ENCODE data around the gene ABCC9. TPM values are rescaled to one million over a fixed set of nuclear protein-coding genes. Genes with fewer than 3 reads are reported as not detected.
A peak's percentile ranks its signal among the peaks of the same experiment; 100 is the strongest.

ABCC9 gene
- total RNA-seq, 1 donor from 2014 or later: 2.6 TPM

DNA sequence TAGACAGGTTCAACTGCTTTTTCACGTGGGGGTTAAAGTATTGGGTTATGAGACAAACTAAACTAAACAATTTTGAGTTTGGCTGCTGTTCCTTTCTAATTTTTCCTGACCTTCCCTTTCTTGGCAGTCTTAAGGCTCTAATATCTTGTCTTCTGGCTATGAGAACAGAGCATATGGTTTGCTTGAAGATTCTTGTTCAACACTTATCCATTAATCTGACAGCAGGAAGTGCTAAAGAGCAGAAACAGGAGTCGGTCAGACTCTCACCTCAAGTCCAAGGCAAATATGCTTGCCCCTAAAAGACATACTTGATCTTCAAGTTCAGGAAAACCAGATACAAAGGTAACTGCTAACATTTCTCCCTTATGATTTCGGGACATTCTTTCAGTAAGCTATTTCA is 114.1 kb downstream of the ABCC9 start:
- Mint-ChIP-seq H3K9me3 (no peaks in the 10 kb centered on the region), H3K4me3 (no peak overlapping the region), H3K27ac (peak overlapping the region; percentile 15), H3K27me3 (peaks cover 23% of the 10 kb centered on the region), H3K36me3 (peaks cover 5% of the 10 kb centered on the region), H3K4me1 (ENCODE audit: unreplicated experiment) (no peaks in the 10 kb centered on the region)
- TF ChIP-seq, protein P1, sequence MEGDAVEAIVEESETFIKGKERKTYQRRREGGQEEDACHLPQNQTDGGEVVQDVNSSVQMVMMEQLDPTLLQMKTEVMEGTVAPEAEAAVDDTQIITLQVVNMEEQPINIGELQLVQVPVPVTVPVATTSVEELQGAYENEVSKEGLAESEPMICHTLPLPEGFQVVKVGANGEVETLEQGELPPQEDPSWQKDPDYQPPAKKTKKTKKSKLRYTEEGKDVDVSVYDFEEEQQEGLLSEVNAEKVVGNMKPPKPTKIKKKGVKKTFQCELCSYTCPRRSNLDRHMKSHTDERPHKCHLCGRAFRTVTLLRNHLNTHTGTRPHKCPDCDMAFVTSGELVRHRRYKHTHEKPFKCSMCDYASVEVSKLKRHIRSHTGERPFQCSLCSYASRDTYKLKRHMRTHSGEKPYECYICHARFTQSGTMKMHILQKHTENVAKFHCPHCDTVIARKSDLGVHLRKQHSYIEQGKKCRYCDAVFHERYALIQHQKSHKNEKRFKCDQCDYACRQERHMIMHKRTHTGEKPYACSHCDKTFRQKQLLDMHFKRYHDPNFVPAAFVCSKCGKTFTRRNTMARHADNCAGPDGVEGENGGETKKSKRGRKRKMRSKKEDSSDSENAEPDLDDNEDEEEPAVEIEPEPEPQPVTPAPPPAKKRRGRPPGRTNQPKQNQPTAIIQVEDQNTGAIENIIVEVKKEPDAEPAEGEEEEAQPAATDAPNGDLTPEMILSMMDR (conservative IDR thresholded peaks at IDR 0.05): no peak
- DNase-seq (ENCODE audit: extremely low spot score, unreplicated experiment): no peak

DNA sequence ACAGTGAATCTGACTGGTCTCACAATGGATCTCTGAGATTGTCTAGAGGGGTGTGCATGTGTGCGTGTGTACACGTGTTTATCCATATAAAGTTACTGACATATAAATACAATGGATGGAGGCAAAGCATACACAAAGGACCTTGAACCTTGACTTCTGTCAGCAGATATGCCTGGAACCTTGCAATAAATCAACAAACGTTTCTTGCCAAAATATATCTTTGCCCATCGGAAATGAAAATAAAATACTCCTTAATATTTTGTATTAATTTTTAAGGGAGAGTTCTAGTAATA is 114.7 kb downstream of the ABCC9 start:
- Mint-ChIP-seq H3K4me3 (no peak overlapping the region), H3K9me3 (no peaks in the 10 kb centered on the region), H3K36me3 (peaks cover 5% of the 10 kb centered on the region), H3K27me3 (peaks cover 19% of the 10 kb centered on the region), H3K27ac (no peak overlapping the region), H3K4me1 (ENCODE audit: unreplicated experiment) (no peaks in the 10 kb centered on the region)
- TF ChIP-seq, protein P1 (conservative IDR thresholded peaks at IDR 0.05): no peak
- DNase-seq (ENCODE audit: extremely low spot score, unreplicated experiment): no peak

DNA sequence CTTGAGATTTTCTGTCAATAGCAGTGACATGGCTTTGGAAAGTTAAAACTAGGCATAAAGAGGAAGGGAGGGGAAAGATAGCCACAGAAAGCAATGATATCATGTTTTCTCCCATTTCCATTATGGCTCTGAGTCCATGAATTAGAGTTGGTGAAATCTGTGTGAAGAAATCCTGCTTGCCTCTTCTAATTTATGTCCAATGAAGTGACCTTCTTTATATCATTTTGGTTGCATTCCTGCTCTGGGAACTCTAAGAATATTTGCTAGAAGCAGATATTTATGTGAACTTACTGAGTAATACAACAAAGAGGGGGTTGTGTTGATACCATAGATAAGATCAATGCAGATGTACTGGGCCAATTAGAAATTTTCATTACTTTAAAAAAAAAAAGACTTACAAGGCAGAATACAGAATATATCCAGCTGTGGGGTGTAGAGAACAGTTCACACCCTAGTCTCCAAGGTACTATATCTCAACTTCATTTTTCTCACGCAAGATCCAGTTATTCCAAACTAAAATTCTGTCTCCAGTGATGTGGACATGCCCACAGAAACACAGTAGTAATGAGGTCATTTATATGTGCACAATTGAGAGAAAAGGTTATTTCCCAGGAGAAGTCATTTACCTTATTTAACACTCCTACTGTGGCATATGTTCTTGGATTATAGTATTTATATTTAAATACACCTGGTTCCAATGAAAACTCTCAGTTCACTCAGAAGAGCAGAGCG is 115.2 kb downstream of the ABCC9 start:
- TF ChIP-seq, protein P1 (conservative IDR thresholded peaks at IDR 0.05): no peak
- H3K27me3 Mint-ChIP-seq: peaks cover 14% of the 10 kb centered on the region
- H3K36me3 Mint-ChIP-seq: peaks cover 5% of the 10 kb centered on the region
- no peak for DNase-seq (ENCODE audit: extremely low spot score, unreplicated experiment)
- H3K9me3 Mint-ChIP-seq: no peaks in the 10 kb centered on the region
- no peak overlapping the region for H3K4me3 Mint-ChIP-seq
- H3K4me1 Mint-ChIP-seq (ENCODE audit: unreplicated experiment): no peaks in the 10 kb centered on the region
- no peak overlapping the region for H3K27ac Mint-ChIP-seq

DNA sequence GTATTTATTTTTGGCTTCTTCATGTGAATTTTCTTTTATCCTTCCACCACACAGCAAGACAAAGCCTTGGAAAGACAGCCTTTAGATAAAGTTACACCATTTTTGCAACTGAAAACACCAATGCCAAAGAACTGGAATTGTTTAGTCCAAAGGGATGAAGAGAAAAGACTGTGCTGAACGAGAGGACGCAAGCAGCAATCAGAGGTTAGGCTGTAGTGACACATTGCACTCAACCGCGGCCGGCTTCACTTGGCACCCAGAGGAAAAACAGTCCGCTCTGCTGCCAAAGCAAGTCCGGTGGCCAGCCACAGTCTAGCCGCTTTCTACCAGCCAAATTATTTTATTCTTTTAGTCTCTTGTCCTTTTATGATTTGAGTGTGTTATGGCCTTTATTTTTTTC is 117.6 kb downstream of the ABCC9 start:
- no peak for DNase-seq (ENCODE audit: extremely low spot score, unreplicated experiment)
- Mint-ChIP-seq H3K27ac (no peak overlapping the region), H3K36me3 (peaks cover 5% of the 10 kb centered on the region), H3K27me3 (peaks cover 14% of the 10 kb centered on the region), H3K4me1 (ENCODE audit: unreplicated experiment) (peaks cover 6% of the 10 kb centered on the region), H3K9me3 (no peaks in the 10 kb centered on the region), H3K4me3 (no peak overlapping the region)
- TF ChIP-seq, protein P1 (conservative IDR thresholded peaks at IDR 0.05): no peak

DNA sequence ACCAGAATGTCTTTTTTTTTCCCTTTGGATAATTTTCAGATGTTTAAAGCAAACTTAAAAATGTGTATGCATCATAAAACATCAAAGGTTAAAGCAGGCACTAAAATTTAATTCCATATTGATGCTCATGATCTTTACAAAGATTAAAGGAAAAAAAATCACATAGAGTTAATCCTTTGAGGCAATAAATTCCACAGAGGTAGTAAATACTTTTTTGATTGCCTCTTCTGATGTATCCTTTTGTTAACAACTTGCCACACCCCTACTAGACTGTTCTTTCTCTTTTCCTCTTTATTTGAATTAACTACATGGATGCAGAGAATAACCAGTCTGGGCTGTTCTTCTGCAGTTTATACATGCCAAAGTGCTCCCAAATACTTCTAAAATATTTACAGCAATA is 121.5 kb downstream of the ABCC9 start:
- peak overlapping the region; percentile 81 for H3K27ac Mint-ChIP-seq
- no peak for DNase-seq (ENCODE audit: extremely low spot score, unreplicated experiment)
- peaks cover 2% of the 10 kb centered on the region for H3K36me3 Mint-ChIP-seq
- no peaks in the 10 kb centered on the region for H3K9me3 Mint-ChIP-seq
- H3K4me3 Mint-ChIP-seq: peak overlapping the region; percentile 44
- TF ChIP-seq, protein P1 (conservative IDR thresholded peaks at IDR 0.05): no peak
- H3K27me3 Mint-ChIP-seq: peaks cover 6% of the 10 kb centered on the region
- peaks cover 6% of the 10 kb centered on the region for H3K4me1 Mint-ChIP-seq (ENCODE audit: unreplicated experiment)
